HG03378 (cell line): ENCODE data around the gene TBC1D20.

Experiments used
- ATAC-seq: cut with Tn5 transposase; IDR thresholded peaks from one replicate; pipeline ENCODE4 v1.9.1; 2021; ENCODE audit warnings: mild to moderate bottlenecking, moderate library complexity; ENCODE audit not compliant: unreplicated experiment

The TBC1D20 gene

GRCh38 chr20:440148-440547, 22.2 kb downstream of the TBC1D20 start:
- no peak for ATAC-seq

- ATAC-seq: no peak
Observed at GRCh38 chr20:438571-439469, 23.5 kb downstream of the TBC1D20 start.

GRCh38 chr20:437787-438486, 24.4 kb downstream of the TBC1D20 start:
- ATAC-seq: no peak

GRCh38 chr20:436476-436875, 25.9 kb downstream of the TBC1D20 start:
- no peak for ATAC-seq

- ATAC-seq: no peak
Observed at GRCh38 chr20:435558-435957, 26.8 kb downstream of the TBC1D20 start.

GRCh38 chr20:434661-435419, 27.5 kb downstream of the TBC1D20 start:
- ATAC-seq: no peak

- no peak for ATAC-seq
Observed at GRCh38 chr20:434221-434620, 28.1 kb downstream of the TBC1D20 start.

- peak; percentile 76 for ATAC-seq
Observed at GRCh38 chr20:433300-433975, 28.9 kb downstream of the TBC1D20 start.

- no peak for ATAC-seq
Observed at GRCh38 chr20:432677-433299, 29.5 kb downstream of the TBC1D20 start.

- no peak for ATAC-seq
Observed at GRCh38 chr20:432208-432607, 30.1 kb downstream of the TBC1D20 start.

GRCh38 chr20:431012-431904, 31.1 kb downstream of the TBC1D20 start:
- no peak for ATAC-seq

GRCh38 chr20:430091-430999, 32.0 kb downstream of the TBC1D20 start:
- ATAC-seq: no peak

GRCh38 chr20:428658-429200, 33.6 kb downstream of the TBC1D20 start:
- no peak for ATAC-seq

- ATAC-seq: no peak
Observed at GRCh38 chr20:427849-428657, 34.3 kb downstream of the TBC1D20 start.

GRCh38 chr20:427401-427800, 34.9 kb downstream of the TBC1D20 start:
- ATAC-seq: no peak

- ATAC-seq: no peak
Observed at GRCh38 chr20:426566-426965, 35.8 kb downstream of the TBC1D20 start.

- no peak for ATAC-seq
Observed at GRCh38 chr20:421685-422250, 40.6 kb downstream of the TBC1D20 start.
